HG03439 (cell line): ENCODE measurements around the gene AARSD1.
"Not testable (repeated sequence)": the region's sequence is repeated elsewhere in the genome, so short reads cannot be mapped to it uniquely, and the experiment has no call there.

Source experiments
- ATAC-seq: cut with Tn5 transposase; IDR thresholded peaks from one replicate; pipeline ENCODE4 v1.9.1; 2021; ENCODE audit warnings: mild to moderate bottlenecking, moderate library complexity; ENCODE audit not compliant: unreplicated experiment

Gene AARSD1

DNA sequence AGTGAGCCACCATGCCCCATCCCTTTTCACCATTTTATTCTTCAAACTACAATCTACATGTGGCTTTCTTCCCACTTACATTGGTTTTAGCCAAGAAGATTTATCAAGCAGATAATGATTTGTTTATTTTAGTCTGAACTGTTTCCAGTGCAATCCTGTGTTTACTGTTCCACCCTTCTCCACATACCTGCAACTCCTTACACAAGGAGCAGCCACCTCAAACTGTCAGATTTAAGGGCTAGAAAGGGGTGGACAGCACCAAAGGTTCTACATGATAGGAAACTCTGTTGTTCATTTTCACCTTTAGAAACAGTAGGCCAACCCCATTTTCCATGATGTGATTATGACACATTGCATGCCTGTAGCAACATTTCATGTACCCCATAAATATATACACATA is 18.0 kb upstream of the AARSD1 start:
- no peak for ATAC-seq

DNA sequence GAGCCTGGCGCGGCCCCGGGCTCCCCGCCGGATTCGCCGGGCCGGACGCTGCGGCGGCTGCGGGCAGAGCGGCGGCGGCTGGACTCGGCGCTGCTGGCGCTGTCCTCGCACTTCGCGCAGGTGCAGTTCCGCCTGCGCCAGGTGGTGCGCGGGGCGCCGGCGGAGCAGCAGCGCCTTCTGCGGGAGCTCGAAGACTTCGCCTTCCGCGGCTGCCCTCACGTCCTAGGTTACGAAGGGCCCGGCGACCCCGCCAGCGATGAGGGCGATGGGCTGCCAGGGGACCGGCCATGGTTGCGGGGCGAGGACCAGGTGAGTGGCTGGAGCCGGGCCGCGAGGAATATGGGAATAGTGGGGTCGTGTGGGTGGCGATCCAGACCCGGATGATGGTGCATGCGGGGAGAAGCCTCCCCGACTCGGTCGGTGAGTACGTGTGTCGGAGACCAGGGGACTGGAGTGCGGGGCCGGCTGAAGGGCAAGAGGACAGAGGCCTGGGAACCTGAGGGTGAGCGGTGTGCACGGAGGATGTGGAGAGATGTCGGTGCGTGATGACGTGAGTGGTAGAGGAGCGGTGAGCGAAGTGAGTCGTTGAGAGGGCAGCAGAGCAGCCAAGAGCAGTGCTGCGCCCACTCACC is 16.6 kb upstream of the AARSD1 start:
- ATAC-seq, result peak; percentile 40

DNA sequence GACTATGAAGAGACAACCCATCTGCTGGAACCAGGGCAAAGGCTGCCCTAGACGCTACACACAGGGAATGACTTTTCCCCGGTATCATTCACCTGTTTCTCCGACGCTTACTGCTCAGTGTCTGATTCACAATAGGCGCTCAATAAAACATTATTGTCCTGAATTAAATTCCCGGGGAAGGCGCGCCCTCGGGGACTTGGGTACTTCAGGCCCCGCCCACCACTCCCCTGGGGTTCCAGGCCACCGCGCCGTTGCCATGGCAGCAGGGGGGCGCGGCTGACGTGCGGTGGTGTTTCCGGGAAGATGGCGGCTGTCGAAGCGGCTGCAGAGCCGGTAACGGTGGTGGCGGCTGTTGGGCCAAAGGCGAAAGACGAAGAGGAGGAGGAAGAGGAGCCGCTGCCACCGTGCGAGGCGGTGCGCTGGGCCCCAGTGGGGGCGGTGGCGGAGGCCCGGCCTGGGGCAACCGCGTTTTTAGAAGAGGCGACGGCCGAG is 16.1 kb upstream of the AARSD1 start, which contains the start of gene RUNDC1:
TSS of gene RUNDC1 (plus strand) at position 292 of the 492 bp plus-strand sequence. CDS start at position 304, 12 bp downstream.
- ATAC-seq, result peak; percentile 73

DNA sequence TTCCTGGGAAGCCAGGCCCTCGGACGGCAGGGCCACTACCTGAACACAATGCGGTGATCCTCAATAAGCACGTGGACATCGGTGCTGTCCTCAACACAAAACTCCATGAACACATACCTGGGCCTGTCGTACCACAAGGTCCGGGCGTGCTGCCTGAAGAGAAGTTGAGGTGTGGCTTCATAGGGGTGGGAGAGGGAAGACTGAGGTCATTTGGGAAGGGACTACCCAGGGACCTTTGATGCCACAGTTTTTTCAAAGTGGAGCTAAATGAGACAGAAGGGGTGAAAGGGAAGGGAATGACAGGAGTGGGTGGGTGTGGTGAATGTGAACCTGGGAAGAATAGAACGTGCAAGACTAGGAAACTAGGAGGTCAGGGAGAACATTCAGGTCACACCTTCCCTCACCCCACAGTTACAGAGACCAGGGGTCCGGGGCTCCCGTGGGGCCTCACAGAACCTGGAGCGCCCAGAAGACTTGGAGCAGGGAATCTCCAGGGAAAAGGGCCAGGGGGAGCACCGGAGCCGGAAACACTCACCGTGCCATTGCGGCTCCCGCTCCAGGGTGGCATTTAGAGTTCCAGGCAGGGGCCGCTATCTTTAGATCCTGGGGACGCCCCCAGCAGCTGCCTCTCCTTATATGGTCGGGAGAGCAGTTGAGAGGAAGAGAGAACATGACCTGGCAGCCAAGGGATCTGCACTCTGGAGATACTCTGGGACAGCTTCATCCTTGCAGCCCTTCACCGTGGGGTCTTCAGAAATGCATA is 15.4 kb upstream of the AARSD1 start, which contains the start of gene PTGES3L:
TSS of gene PTGES3L (minus strand) at position 570 of the 763 bp plus-strand sequence. CDS start at position 543, 27 bp downstream.
- peak; percentile 11 for ATAC-seq

DNA sequence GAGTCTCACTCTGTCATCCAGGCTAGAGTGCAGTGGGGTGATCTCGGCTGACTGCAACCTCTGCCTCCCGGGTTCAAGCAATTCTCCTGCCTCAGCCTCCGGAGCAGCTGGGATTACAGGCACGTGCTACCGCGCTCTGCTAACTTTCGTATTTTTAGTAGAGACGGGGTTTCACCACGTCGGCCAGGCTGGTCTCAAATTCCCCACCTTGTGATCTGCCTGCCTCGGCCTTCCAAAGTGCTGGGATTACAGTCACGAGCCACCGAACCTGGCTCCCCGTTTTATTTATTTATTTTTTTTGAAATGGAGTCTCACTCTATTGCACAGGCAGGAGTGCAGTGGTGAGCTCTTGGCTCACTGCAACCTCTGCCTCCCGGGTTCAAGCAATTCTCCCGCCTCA is 11.4 kb upstream of the AARSD1 start:
- ATAC-seq, result not testable (repeated sequence)

DNA sequence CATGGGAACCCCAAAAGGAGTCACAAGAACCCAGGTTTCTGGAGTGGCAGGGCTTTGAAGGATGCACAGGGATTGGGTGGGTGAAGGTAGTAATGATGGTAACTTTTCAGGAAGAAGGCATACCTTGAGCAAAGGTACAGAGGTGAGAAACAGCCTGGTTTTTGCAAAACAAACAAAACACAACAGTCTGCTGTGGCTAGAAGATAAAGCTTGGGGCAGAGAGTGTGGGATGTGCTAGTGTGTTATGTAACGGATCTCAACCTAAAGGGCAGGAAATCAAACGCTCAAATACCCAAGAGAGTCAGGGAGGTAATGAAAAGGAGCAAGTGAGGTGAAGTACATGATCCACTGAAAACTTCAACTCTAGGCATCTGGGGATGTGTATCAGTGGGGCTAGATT is 11.0 kb upstream of the AARSD1 start:
- ATAC-seq, result no peak

GRCh38 chr17:42973323-42973722 is 9.1 kb upstream of the AARSD1 start:
- not testable (repeated sequence) for ATAC-seq

- ATAC-seq, result no peak
These were observed 7.3 kb upstream of the AARSD1 start for GRCh38 chr17:42971589-42971988.

DNA sequence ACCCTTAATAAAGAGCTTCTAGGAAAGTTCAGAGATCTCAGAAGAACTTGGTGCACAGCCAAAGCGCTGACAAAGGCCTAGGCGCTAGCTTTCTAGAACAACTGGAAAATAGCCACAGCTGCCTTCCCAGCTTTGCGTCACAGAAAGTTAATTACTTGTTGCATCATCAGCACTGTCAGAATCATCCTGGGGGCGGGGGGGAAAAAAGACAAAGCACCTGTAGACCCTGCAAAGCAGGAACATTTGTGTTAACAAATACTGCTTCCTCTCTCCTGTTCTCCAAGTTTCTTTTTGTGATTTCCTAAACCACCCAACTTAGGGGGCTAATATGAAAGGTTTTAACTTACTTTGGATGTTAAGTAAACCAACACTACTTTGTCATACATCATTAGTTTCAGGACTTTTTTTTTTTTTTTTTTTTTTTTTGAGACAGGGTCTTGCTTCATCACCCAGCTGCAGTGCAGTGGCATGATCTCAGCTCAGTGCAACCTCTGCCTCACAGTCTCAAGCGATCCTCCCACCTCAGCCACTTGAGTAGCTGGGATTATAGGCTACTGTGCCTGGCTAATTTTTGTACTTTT is 4.8 kb upstream of the AARSD1 start:
- no peak for ATAC-seq

DNA sequence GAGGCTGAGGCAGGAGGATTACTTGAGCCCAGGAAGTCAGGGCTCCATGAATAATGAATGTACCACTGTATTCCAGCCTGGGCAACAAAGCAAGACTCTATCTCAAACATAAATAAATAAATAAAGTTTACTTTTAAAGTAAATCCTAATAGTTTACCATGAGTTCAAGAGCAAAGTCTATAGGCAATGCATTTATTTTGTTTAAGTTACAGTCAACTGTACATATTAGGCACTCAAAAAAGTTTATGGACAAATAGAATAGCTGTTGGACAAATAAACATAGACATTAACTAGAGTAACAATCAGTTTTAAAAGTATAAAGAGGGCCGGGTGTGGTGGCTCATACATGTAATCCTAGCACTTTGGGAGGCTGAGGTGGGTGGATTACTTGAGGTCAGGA is 3.7 kb upstream of the AARSD1 start:
- no peak for ATAC-seq

GRCh38 chr17:42953669-42954068 is 10.6 kb downstream of the AARSD1 start:
- ATAC-seq, result no peak

- no peak for ATAC-seq
These were observed 14.0 kb downstream of the AARSD1 start for GRCh38 chr17:42950044-42950783.

- ATAC-seq, result no peak
These were observed 17.4 kb downstream of the AARSD1 start for GRCh38 chr17:42946812-42947211.

GRCh38 chr17:42944211-42944610 is 20.0 kb downstream of the AARSD1 start:
- ATAC-seq, result no peak

GRCh38 chr17:42937712-42938596 is 26.3 kb downstream of the AARSD1 start:
- ATAC-seq, result no peak

GRCh38 chr17:42929497-42929844 is 34.8 kb downstream of the AARSD1 start:
- ATAC-seq, result no peak

DNA sequence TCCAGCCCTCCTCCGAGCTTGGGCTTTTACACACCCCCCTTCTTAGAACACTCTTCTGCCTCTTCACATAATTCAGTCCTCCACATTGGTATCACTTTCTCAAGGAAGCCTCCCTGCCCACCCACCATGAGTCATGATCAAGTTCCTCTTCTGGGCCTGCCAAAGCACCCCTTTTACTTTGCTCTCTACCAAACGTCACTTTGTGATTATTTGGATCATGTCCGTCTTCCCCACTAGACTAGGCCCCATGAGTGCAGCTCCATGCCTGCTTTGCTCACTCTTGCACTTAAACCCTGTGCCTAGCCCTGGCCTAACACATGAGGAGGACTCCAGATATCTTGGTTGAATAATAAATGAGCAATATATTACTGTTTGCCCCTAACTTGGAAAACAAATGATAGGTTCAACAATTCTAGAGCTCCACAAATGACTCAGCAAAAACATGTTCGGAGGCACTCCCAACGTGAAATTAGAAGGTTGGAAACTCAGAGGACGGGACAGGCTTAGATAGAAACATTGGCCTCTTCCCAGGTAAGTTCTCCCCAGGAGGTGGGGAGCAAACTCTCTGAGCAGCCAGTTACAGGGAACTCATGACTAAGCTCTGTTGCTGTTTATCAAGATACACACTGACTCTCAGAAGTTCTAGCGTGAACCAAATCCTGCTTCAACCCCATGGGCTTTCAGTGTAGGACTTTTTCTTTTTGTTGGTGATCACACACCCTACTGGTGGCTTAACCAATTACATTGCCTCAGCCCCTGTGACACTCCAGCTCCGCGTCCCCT is 35.3 kb downstream of the AARSD1 start:
- ATAC-seq, result peak; percentile 55

DNA sequence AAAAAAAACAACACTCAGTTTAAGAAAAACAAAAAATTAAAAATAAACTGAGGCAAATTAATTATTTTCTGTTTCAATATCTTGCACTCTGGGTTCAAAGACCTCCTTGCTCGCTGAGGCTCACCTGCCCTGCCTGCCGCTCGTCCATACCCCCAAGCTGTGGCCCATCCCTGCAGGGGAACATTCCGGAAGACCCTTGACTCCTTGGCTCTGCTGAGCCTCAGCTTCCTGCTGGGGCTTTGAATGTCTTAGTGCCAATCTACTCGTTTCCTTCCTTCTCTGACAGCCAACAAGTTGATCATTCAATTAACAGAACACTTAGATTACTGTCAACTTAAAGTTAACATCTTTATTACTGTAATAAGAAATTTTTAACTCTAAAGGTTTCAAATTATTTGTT is 39.4 kb downstream of the AARSD1 start:
- ATAC-seq, result no peak

GRCh38 chr17:42923472-42923871 is 40.8 kb downstream of the AARSD1 start:
- ATAC-seq, result not testable (repeated sequence)
